HepG2 (cell line): ENCODE measurements around the gene GMEB1. TPM values are rescaled to one million over a fixed set of nuclear protein-coding genes. Genes with fewer than 3 reads are reported as not detected.

Experiments used
- ATAC-seq: fragments of 200-7000 bp; cut with Tn5 transposase; 3 replicates; pipeline ENCODE4 v1.9.1; 2020; ENCODE audit warnings: mild to moderate bottlenecking, moderate library complexity
- BruUV-seq: library from RNA; stranded (reverse); fragments of 400-500 nt; replicated peaks from 2 replicates; lab custom pipeline; 2021; lab: Mats Ljungman, UMichigan
- CTCF ChIA-PET: fragments of 300-600 bp; formaldehyde crosslinking; extraction: SDS; loops from one replicate; lab custom pipeline; 2021; ENCODE audit warnings: low total read pairs, inconsistent platforms, low intra/inter-chr PET ratio; lab: Yijun Ruan, JAX
- POLR2A ChIA-PET: fragments of 350-600 bp; sonication (Branson Sonifier 250); formaldehyde crosslinking; loops from one replicate; lab custom pipeline; 2020; ENCODE audit warnings: antibody characterized with exemption, inconsistent platforms; lab: Yijun Ruan, JAX
- DNase-seq: peaks from one replicate; pipeline ENCODE4 v3.0.0-alpha.2; 2015; ENCODE audit warnings: low spot score
- FAIRE-seq: peaks from 3 replicates; lab custom pipeline; 2011; peaks lifted over from hg19 to GRCh38; lab: Jason Lieb, UNC
- H2AFZ ChIP-seq: one replicate; pipeline ENCODE4 v1.6.1; 2011; ENCODE audit warnings: low read length, inconsistent platforms
- H3K27ac ChIP-seq: fragments of 300-600 bp; 3 replicates; pipeline ENCODE4 v1.8.0; 2011; ENCODE audit warnings: mixed run types, mild to moderate bottlenecking, mixed read lengths, low read length, inconsistent platforms; ENCODE audit not compliant: insufficient read depth; ENCODE audit errors: extremely low read length
- H3K27me3 ChIP-seq, 2 experiments: fragments of 200-600 bp in 1 of 2; 2 replicates in 1 of 2; 3 replicates in 1 of 2; pipeline versions ENCODE4 v1.6.0 to v1.8.0; 2011; ENCODE audit warnings: low read length in 2 of 2, mild to moderate bottlenecking in 2 of 2, moderate library complexity in 2 of 2, inconsistent platforms in 1 of 2; ENCODE audit not compliant: insufficient read depth in 2 of 2, control insufficient read depth in 1 of 2
- H3K36me3 ChIP-seq, 2 experiments: fragments of 200-600 bp in 1 of 2; replicated peaks in 1 of 2; 2 replicates in 1 of 2; 3 replicates in 1 of 2; pipeline versions ENCODE4 v1.5.1 to v1.8.0; 2011; ENCODE audit warnings: low read length in 2 of 2, inconsistent platforms in 1 of 2; ENCODE audit not compliant: insufficient read depth in 2 of 2, control insufficient read depth in 1 of 2
- H3K4me1 ChIP-seq: 2 replicates; pipeline ENCODE4 v1.5.1; 2012; ENCODE audit warnings: low read length, inconsistent platforms; ENCODE audit not compliant: insufficient read depth
- H3K4me2 ChIP-seq: 2 replicates; pipeline ENCODE4 v1.6.0; 2011; ENCODE audit warnings: low read depth, low read length, inconsistent platforms
- H3K4me3 ChIP-seq, 3 experiments: fragments of 200-600 bp in 1 of 3; sonication (generic), shearing (Covaris generic) in 1 of 3; replicated peaks in 1 of 3; 2 replicates each; pipeline ENCODE4 v1.5.1; 2011 to 2016; ENCODE audit warnings: low read length in 3 of 3, inconsistent platforms in 2 of 3, low read depth in 2 of 3, mild to moderate bottlenecking in 2 of 3, control low read depth in 1 of 3, mixed read lengths in 1 of 3; ENCODE audit not compliant: insufficient read depth in 1 of 3
- H3K79me2 ChIP-seq: one replicate; pipeline ENCODE4 v1.6.1; 2011; ENCODE audit warnings: low read length, inconsistent platforms; ENCODE audit not compliant: insufficient read depth
- H3K9ac ChIP-seq: 2 replicates; pipeline ENCODE4 v1.6.0; 2011; ENCODE audit warnings: mild to moderate bottlenecking, low read depth, low read length, inconsistent platforms; ENCODE audit not compliant: insufficient read depth
- H3K9me3 ChIP-seq: 2 replicates; pipeline ENCODE4 v1.5.1; 2012; ENCODE audit warnings: mild to moderate bottlenecking, low read length
- H4K20me1 ChIP-seq: 2 replicates; pipeline ENCODE4 v1.6.0; 2011; ENCODE audit warnings: inconsistent platforms, mild to moderate bottlenecking, low read length, moderate library complexity; ENCODE audit not compliant: insufficient read depth
- ASH2L ChIP-seq: fragments of 300-600, 200-600 bp; sonication (generic); IDR thresholded peaks from 2 replicates; pipeline ENCODE4 v1.7.0; 2017; ENCODE audit warnings: low read depth, mild to moderate bottlenecking, moderate library complexity, mixed read lengths, low read length; ENCODE audit not compliant: insufficient read length
- PHF5A ChIP-seq: IDR thresholded peaks from one replicate; pipeline ENCODE4 v1.6.1; 2018; ENCODE audit warnings: low read depth, missing genetic modification reagents; ENCODE audit not compliant: unreplicated experiment
- RBFOX2 ChIP-seq: fragments of 200-400 bp; formaldehyde crosslinking; IDR thresholded peaks from 2 replicates; pipeline ENCODE4 v1.6.1; 2017; ENCODE audit warnings: low read depth, mild to moderate bottlenecking, low read length
- ZNF275 ChIP-seq: sonication (generic); formaldehyde crosslinking; IDR thresholded peaks from 2 replicates; pipeline ENCODE4 v1.8.0; 2022; ENCODE audit warnings: missing genetic modification reagents, mild to moderate bottlenecking, inconsistent platforms, borderline replicate concordance
- WGBS: methylation state at CpG from one replicate; pipeline ENCODE4 v1.1.6; 2017; ENCODE audit warnings: low lambda C conversion rate; 5-methylcytosine and 5-hydroxymethylcytosine counted together
- in situ Hi-C: cut with HindIII; loops from 2 replicates; pipeline ENCODE4 v1.10.0; 2017; ENCODE audit warnings: low pct_unique_long_range_greater_than_20kb; ENCODE audit not compliant: extremely low pct_ligation_motif_present
- intact Hi-C: fragments of 100-400 bp; cut with micrococcal nuclease; formaldehyde crosslinking; loops from one replicate; pipeline ENCODE4 v1.10.0; 2022; ENCODE audit not compliant: unreplicated experiment
- polyA plus RNA-seq, 8 experiments: library from polyadenylated mRNA; depleted of rRNA in 3 of 8; stranded (reverse) in 7 of 8; unstranded in 1 of 8; fragments of >200 nt; fragmentation: Illumina TruSeq in 4 of 8; extraction: Trizol in 4 of 8; gene quantifications; 2 replicates each; pipeline versions ENCODE4 v1.2.1 to v1.2.3, GENCODE V29; 2011 to 2016; ENCODE audit warnings: low read depth in 4 of 8, missing spikeins in 1 of 8, mixed read lengths in 1 of 8; ENCODE audit not compliant: insufficient read depth in 1 of 8
- total RNA-seq, 5 experiments: library from RNA; depleted of rRNA; stranded (reverse); fragments of >200 nt; fragmentation: Illumina TruSeq; extraction: Trizol; gene quantifications; 2 replicates each; pipeline ENCODE4 v1.2.3, GENCODE V29; 2016; ENCODE audit warnings: low read depth in 1 of 5

The GMEB1 gene
- total and polyA plus RNA-seq, 2 of the 13 experiments (the other 11 are each of a cell fraction or from before 2014, with no cell fraction given): 3.0 to 6.0 TPM

GRCh38 chr1:28740118-28740517, 71.5 kb downstream of the GMEB1 start:
- H3K27ac ChIP-seq: no peak overlapping the region
- H3K9me3 ChIP-seq: no peaks in the 10 kb centered on the region
- no peak overlapping the region for H3K9ac ChIP-seq
- H3K4me2 ChIP-seq: peak overlapping the region; percentile 76; the same call in 1 of the 2 replicates
- peaks cover 78% of the 10 kb centered on the region for H3K4me1 ChIP-seq
- no peak overlapping the region for H2AFZ ChIP-seq
- H3K36me3 ChIP-seq: peaks cover 10 to 60% of the 10 kb centered on the region in 2 experiments
- TF ChIP-seq ZNF275 (CRISPR knock-in tag) (no peak), RBFOX2 (peak; percentile 67; the same call in 1 of the 2 replicates)
- TF ChIP-seq, all 625 proteins: peak for 1
- DNase-seq (no peak), ATAC-seq (no peak), FAIRE-seq (no peak)
- Histone ChIP-seq H4K20me1 (peaks cover 53% of the 10 kb centered on the region), H3K4me3 (no peak overlapping the region), H3K27me3 (no peaks in the 10 kb centered on the region; a peak in 1 of 5 replicates), H3K79me2 (peaks cover 79% of the 10 kb centered on the region)
- POLR2A ChIA-PET: interaction anchor here (1.8 kb wide), 1 partner anchor 91 kb away, joined by 7 read pairs; the partner anchor contains the start of gene RNU11
- in situ Hi-C loops (no loop called here), intact Hi-C loops (no loop called here)
- BruUV-seq: no TSS peak
- CTCF ChIA-PET: no interaction called here

DNA sequence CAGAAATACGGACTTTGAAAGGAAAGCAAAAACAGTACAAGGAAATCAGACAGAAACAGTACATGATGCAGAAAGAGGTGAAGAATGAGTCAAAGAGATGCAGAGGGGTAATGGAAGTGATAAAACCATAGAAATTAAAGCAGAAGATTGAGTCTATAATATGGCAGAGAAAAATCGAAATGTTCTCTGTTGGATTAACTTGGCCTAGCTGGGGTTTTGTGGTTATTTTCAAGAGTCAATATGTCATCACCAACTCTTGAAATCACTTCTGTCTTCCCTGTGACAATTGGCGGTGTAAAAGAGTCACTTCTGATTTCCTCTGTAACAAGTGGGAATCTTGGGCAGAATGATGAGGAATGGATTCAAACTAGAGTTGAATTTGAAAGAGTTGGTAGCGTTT, 75.6 kb downstream of the GMEB1 start:
- POLR2A ChIA-PET: interaction anchor here (1.5 kb wide), 1 partner anchor 8 kb away, joined by 4 read pairs; the partner anchor contains the start of gene YTHDF2
- Histone ChIP-seq H4K20me1 (peaks cover 75% of the 10 kb centered on the region), H3K27me3 (no peaks in the 10 kb centered on the region), H2AFZ (no peak overlapping the region), H3K9ac (peak overlapping the region; percentile 10; the same call in 1 of the 2 replicates), H3K9me3 (no peaks in the 10 kb centered on the region), H3K79me2 (peaks cover 95% of the 10 kb centered on the region), H3K27ac (no peak overlapping the region), H3K36me3 (peaks cover 10 to 71% of the 10 kb centered on the region in 2 experiments), H3K4me1 (peaks cover 98% of the 10 kb centered on the region), H3K4me3 (no peak overlapping the region), H3K4me2 (peak overlapping the region; percentile 39)
- in situ Hi-C loops: no loop called here
- no peak for DNase-seq
- WGBS: 94% methylated on average over 4 of the region's 4 CpGs
- no TSS peak for BruUV-seq
- ATAC-seq: no peak
- FAIRE-seq: no peak
- TF ChIP-seq PHF5A (CRISPR knock-in tag) (no peak), ASH2L (peak; percentile 24)
- intact Hi-C loops: no loop called here
- CTCF ChIA-PET: no interaction called here
